K562 (cell line): ENCODE measurements around the gene CHCT1. TPM values are rescaled to one million over a fixed set of nuclear protein-coding genes. Genes with fewer than 3 reads are reported as not detected.

Experiments
- ARID4B ChIP-seq: sonication (generic); formaldehyde crosslinking; IDR thresholded peaks from 2 replicates; pipeline ENCODE4 v1.8.0; 2022; ENCODE audit warnings: mild to moderate bottlenecking, missing genetic modification reagents
- CREB3L1 ChIP-seq: fragments of 450-650 bp; IDR thresholded peaks from 2 replicates; pipeline ENCODE4 v1.6.1; 2014; ENCODE audit warnings: low read depth, mild to moderate bottlenecking, moderate library complexity, borderline replicate concordance
- NFRKB ChIP-seq: fragments of 450-650 bp; IDR thresholded peaks from 2 replicates; pipeline ENCODE4 v1.6.1; 2016; ENCODE audit warnings: low read depth
- ZBTB34 ChIP-seq: fragments of 250-450 bp; sonication (Bioruptor Pico); IDR thresholded peaks from 2 replicates; pipeline ENCODE4 v1.8.0; 2021; ENCODE audit warnings: mild to moderate bottlenecking, moderate library complexity
- ZNF277 ChIP-seq: fragments of 250-450 bp; sonication (Bioruptor Pico); IDR thresholded peaks from 2 replicates; pipeline ENCODE4 v1.8.0; 2022; ENCODE audit warnings: inconsistent platforms, mild to moderate bottlenecking, moderate library complexity, borderline replicate concordance
- polyA plus RNA-seq, 8 experiments: library from polyadenylated mRNA; depleted of rRNA in 4 of 8; stranded (reverse) in 5 of 8; unstranded in 3 of 8; fragments of >200 nt; fragmentation: Nextera tagmentation in 2 of 8; fragmentation: Illumina TruSeq in 1 of 8; extraction: Ambion mirVana in 2 of 8; extraction: Trizol in 1 of 8; gene quantifications; 2 replicates each; pipeline versions ENCODE4 v1.2.1 to v1.2.3, GENCODE V29; 2011 to 2014; ENCODE audit warnings: inconsistent platforms in 1 of 8, missing spikeins in 1 of 8
- total RNA-seq, 7 experiments: library from RNA; depleted of rRNA in 6 of 7; stranded (reverse); fragments of >200 nt in 6 of 7; fragmentation: Illumina TruSeq in 2 of 7; extraction: Trizol in 2 of 7; gene quantifications; 2 replicates each; pipeline versions ENCODE4 v1.2.1 to v1.2.3, GENCODE V29; 2011 to 2021; ENCODE audit warnings: low replicate concordance in 1 of 7

Gene CHCT1
- total and polyA plus RNA-seq, 9 of the 15 experiments (the other 6 are each of a cell fraction or from before 2014, with no cell fraction given) = not detected

- TF ChIP-seq CREB3L1 (no peak; the same call in none of the 2 replicates), NFRKB (0 out of 2 replicates have a peak, but pooled peaks have one; percentile 88), ARID4B (CRISPR knock-in tag) (no peak), ZBTB34 (CRISPR knock-in tag) (no peak), ZNF277 (CRISPR knock-in tag) (no peak)
Observed at GRCh38 chr17:60392845-60393702, 29.2 kb upstream of the CHCT1 start (continued).
